ENCODE results near the gene STMN3.
A peak's percentile ranks its signal among the peaks of the same experiment; 100 is the strongest.
"Not testable (repeated sequence)": the region's sequence is repeated elsewhere in the genome, so short reads cannot be mapped to it uniquely, and the experiment has no call there.

STMN3 gene

DNA sequence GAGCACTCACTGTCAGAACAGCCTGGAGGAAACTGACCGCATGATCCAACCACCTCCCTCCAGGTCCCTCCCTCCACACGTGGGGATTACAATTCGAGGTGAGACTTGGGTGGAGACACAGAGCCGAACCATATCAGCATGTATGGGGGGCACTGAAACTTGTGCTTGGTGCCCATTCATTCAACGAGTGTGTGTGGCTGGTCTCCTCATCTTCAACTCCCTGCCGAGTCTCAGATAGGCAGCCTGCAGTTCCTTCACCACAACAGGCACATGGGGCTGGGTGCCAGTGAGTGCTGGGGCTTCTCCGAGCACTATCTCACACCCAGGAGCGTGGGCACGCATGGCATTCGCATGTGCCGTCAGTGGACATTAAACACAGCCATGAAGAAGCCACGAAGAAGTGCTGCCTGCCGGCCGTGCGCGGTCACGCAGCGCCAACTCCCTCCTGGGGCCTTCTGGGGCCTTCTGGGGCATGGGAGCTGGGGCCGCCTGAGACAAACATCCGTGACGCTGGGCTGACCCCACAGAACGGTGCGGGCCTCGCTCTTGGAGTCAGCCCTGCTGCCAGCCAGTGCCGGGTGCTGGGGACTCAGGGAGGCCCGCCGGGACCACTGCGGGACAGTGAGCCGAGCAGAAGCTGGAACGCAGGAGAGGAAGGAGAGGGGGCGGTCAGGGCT is 4.2 kb upstream of the STMN3 start:
- DNase-seq (ENCODE audit: low spot score), result peak; percentile 12

DNA sequence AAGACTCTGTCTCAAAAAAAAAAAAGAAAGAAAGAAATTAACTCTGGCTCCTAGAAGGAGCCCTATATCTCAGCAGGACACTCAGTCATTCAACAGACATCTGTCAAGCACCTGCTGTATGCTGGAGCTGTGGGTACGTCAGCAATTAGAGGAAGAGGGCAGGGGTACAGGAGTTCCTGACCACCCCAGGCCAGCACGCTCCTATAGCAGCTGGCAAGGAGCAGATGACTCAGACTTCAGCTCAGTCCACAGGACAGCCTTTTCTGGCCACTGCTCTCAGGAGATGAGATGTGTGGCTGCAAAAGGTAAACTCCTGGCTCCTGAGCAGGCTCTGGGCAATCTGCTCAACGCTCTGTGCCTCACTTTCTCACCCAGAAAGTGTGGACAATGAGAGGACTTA is 3.2 kb upstream of the STMN3 start:
- no peak for DNase-seq (ENCODE audit: low spot score)

DNA sequence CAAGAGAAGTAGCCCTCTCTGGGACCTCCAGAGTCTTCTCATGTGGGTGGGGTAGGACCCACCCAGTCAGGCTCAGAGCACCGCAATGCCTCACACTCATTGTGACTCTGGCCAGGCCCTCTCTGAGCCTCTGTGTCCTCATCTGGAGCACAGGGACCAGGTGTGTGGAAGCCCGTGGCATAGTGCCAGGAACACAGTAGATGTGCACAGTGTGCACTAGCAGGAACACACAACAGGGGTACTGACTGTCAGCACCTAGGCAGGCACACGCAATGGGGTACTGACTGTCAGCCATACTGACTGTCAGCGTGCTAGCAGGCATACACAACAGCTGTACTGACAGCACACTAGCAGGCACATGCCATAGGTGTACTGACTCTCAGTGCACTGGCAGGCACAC is 2.0 kb upstream of the STMN3 start:
- DNase-seq (ENCODE audit: low spot score), result no peak

GRCh38 chr20:63653974-63654668 is 897 bp upstream of the STMN3 start:
- no peak for DNase-seq (ENCODE audit: low spot score)

DNA sequence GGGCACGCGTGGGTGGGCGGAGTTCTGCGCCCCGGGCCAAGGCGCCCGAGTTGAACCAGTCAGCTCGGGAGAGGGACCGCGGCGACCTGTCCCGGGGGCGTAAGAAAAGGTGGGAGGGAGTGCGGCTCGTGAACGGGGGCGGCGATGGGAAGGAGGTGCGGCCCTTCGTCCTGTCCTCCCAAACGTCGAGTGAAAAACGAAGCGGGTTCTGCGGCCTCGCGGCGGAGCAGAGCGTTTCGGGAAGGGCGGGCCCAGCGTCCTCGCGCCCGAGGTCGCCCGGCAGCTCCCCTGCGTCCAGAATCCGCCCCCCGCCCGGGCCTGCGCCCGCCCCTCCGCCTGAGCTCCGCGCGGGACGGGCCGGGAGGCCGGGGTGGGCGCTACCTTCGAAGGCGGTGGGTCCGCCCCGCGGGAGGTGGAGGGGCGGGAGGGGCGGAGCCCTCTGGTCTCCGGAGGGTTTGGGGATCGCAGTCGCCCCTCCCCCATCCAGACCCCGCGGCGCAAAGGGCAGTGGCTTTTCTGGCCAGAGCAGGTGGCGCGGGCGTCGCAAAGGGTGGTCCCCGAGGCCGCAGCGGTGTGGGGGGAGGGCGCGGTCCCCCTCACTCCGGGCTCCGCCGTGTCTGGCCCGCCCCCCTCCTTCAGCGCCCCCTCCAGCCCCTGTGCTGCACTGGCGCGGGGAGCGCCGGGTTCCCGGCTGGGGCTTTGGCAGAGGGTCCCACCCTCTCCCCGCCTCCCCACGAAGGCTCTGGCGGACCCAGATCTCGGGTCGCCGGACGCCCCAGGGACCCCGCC is 838 bp downstream of the STMN3 start:
- no peak for DNase-seq (ENCODE audit: low spot score)

- no peak for DNase-seq (ENCODE audit: low spot score)
These were observed 1.4 kb downstream of the STMN3 start for GRCh38 chr20:63651942-63652191.

GRCh38 chr20:63650486-63650885 is 2.7 kb downstream of the STMN3 start:
- not testable (repeated sequence) for DNase-seq (ENCODE audit: low spot score)

GRCh38 chr20:63648895-63649589 is 4.2 kb downstream of the STMN3 start:
- no peak for DNase-seq (ENCODE audit: low spot score)

GRCh38 chr20:63648190-63648589 is 5.0 kb downstream of the STMN3 start:
- DNase-seq (ENCODE audit: low spot score), result no peak

- no peak for DNase-seq (ENCODE audit: low spot score)
These were observed 8.0 kb downstream of the STMN3 start for GRCh38 chr20:63645218-63645617.

DNA sequence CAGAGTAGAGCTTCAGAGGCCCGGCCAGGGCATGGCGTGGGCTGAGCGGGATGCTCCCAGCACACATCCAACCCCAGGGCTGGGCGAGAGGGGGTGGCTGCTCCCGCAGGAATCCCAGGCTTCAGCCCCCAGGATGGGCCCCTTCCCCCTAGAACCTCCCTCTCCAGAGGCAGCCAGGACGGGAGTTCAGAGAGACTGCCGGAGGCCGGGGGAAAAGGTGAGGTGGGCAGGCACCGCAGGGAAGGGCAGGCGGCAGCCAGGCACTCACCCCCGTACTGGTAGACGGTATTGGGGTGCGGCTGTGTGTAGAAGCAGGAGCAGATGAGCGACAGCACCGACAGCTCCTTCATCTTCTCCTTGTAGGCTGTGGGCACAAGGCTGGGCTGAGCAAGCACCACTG is 9.3 kb downstream of the STMN3 start:
- DNase-seq (ENCODE audit: low spot score), result no peak

DNA sequence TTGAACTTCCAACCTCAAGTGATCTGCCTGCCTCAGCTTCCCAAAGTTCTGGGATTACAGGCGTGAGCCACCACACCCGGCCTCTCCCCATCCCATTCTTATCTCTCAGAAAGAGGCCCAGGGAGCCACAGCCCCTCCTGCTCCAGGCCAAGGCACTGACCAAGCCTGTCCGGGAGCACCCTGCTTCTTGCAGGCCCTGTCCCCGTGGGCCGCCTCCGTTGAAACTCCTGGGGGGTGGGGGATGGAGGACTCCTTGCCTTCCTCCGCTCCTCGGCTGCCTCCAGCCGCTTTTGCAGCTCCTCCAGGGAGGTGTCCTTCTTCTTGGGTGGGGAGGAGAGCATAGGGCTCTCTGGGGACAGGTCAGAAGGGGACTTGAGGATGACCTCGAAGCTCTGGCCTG is 9.7 kb downstream of the STMN3 start:
- no peak for DNase-seq (ENCODE audit: low spot score)

DNA sequence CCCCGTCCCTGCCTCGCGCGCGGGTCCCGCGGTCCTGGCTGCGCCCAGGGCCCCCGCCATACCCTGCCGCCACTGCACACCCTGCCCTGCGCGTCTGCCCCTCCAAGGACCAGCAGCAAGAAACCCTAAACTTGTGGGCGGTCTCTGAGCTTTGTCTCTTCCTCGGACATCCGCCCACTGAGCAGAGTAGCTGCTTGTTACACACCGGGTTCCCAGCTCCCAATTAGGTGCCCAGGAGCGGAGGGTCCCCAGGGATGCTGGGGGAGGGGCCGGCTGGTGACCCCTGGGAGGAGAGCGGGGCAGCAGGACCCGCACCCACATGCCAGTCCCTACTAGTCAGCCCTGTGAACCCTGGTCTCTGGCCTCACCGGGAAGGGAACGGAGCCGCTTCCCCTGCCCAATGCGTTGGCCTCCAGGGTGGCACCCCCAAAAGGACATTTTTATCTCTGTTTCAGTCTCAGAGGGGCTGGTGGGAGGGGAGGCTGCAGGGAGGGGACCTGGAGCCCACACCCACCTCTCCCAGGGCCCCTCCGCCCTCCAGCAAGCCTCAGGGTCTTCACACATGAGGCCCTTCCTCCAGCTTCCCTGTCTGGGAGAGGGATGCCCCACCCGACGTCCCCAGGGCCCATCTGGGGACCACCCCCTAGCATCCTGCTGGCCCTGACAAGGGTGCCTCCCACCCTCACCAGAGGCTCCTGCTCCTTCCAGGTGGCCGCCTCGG is 10.5 kb downstream of the STMN3 start:
- no peak for DNase-seq (ENCODE audit: low spot score)

- peak; percentile 94 for DNase-seq (ENCODE audit: low spot score)
These were observed 11.3 kb downstream of the STMN3 start for GRCh38 chr20:63641792-63642523.

DNA sequence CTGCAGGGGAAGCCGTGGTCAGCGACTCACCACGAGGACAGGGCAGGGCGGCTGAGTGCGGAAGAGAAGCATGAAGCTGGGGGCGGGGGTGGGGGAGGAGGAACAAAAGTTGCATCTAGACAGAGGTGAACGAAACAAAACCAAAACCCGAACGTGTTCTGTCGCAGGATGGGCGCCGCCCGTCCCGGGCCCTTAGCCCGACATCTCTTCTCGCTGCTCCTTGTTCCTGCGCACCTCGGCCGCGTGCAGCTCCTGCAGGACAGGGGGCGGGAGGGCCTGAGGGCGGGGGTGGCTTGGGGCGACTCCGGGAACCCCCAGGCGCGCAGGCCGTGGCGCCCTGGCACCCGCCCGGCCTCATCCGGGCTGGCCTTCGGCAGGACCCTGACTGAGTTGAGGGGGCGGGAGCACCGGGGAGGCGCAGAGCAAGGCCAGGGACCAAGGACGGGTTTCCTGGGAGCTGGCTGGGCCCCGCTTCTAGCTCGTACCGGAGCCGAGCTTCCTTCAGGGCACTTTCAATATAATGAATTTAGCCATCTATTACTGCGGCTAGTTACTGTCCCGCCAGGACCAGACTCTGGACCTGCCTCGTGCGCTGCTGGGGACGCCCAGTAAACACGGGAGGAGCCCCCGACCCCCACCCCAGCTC is 12.0 kb downstream of the STMN3 start:
- DNase-seq (ENCODE audit: low spot score), result no peak

DNA sequence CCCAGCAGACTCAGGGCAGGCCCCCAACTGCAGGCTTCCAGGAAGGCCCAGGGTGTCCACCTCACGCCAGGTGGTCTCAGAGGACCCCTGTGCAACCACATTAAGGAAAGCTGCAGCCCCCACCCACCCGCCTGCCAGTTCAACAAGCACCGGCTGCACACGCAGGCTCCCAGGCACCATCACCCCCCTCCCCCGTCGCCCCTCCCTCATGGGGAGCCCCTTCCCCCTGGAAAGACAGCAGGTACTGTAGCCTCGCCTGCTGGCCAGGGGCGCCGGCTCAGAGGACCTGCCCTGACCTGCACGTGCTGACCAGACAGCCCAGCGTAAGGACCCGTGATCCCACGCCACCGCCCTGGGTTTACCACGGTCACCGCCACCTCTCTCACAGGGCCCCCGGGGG is 12.5 kb downstream of the STMN3 start:
- DNase-seq (ENCODE audit: low spot score), result not testable (repeated sequence)

- DNase-seq (ENCODE audit: low spot score), result no peak
These were observed 13.1 kb downstream of the STMN3 start for GRCh38 chr20:63640086-63640485.

GRCh38 chr20:63639093-63639975 is 13.9 kb downstream of the STMN3 start:
- DNase-seq (ENCODE audit: low spot score), result no peak

GRCh38 chr20:63636752-63637628 is 16.2 kb downstream of the STMN3 start:
- peak; percentile 46 for DNase-seq (ENCODE audit: low spot score)
